K562 (cell line): Measurements from ENCODE around the gene SLX9. TPM values are rescaled to one million over a fixed set of nuclear protein-coding genes. Genes with fewer than 3 reads are reported as not detected.

Experiments
- ATAC-seq: fragments of 200-7000 bp; cut with Tn5 transposase; 3 replicates; pipeline ENCODE4 v1.9.1; 2020; ENCODE audit warnings: moderate library complexity
- BruUV-seq: library from RNA; stranded (reverse); fragments of 400-500 nt; replicated peaks from 2 replicates; lab custom pipeline; 2021; lab: Mats Ljungman, UMichigan
- CTCF ChIA-PET: fragments of 300-600 bp; formaldehyde crosslinking; extraction: SDS; loops from one replicate; lab custom pipeline; 2021; ENCODE audit warnings: low intra/inter-chr PET ratio; lab: Yijun Ruan, JAX
- POLR2A ChIA-PET: fragments of 300-600, 350-650 bp; sonication (Branson Sonifier 250); formaldehyde crosslinking; extraction: SDS; loops from one replicate; lab custom pipeline; 2021; ENCODE audit warnings: antibody characterized with exemption, inconsistent platforms; lab: Yijun Ruan, JAX
- DNase-seq, 4 experiments: peaks; one replicate each; pipeline versions ENCODE4 v3.0.0 to v3.0.0-alpha.2; 2011 to 2018; ENCODE audit warnings: low spot score in 3 of 4, mixed read lengths in 3 of 4; ENCODE audit errors: extremely low read depth in 1 of 4
- FAIRE-seq: peaks from 2 replicates; lab custom pipeline; 2011; peaks lifted over from hg19 to GRCh38; lab: Jason Lieb, UNC
- H2AFZ ChIP-seq: 2 replicates; pipeline ENCODE4 v1.6.0; 2011; ENCODE audit warnings: low read depth, low read length, control low read depth, inconsistent platforms
- H3K27ac ChIP-seq: fragments of 200-600 bp; 3 replicates; pipeline ENCODE4 v1.8.0; 2011; ENCODE audit warnings: low read depth, mild to moderate bottlenecking, control low read depth, inconsistent platforms, low read length, moderate library complexity, mixed read lengths; ENCODE audit errors: extremely low read depth
- H3K27me3 ChIP-seq, 2 experiments: fragments of 300-600 bp in 1 of 2; 2 replicates in 1 of 2; 3 replicates in 1 of 2; pipeline versions ENCODE4 v1.6.0 to v1.8.0; 2011; ENCODE audit warnings: inconsistent platforms in 2 of 2, low read length in 2 of 2, mild to moderate bottlenecking in 1 of 2, mixed read lengths in 1 of 2, moderate library complexity in 1 of 2; ENCODE audit not compliant: control insufficient read depth in 2 of 2, insufficient read depth in 2 of 2
- H3K36me3 ChIP-seq: fragments of 300-600 bp; 3 replicates; pipeline ENCODE4 v1.8.0; 2011; ENCODE audit warnings: mild to moderate bottlenecking, low read length, inconsistent platforms; ENCODE audit not compliant: control insufficient read depth, insufficient read depth
- H3K4me1 ChIP-seq, 2 experiments: fragments of 200-600 bp in 1 of 2; replicated peaks in 1 of 2; 2 replicates in 1 of 2; 3 replicates in 1 of 2; pipeline versions ENCODE4 v1.5.1 to v1.8.0; 2011; ENCODE audit warnings: inconsistent platforms in 2 of 2, low read length in 2 of 2, mild to moderate bottlenecking in 1 of 2, mixed read lengths in 1 of 2, moderate library complexity in 1 of 2; ENCODE audit not compliant: control insufficient read depth in 2 of 2, insufficient read depth in 2 of 2
- H3K4me2 ChIP-seq: 2 replicates; pipeline ENCODE4 v1.6.1; 2011; ENCODE audit warnings: low read length, control low read depth, inconsistent platforms, mixed read lengths; ENCODE audit not compliant: insufficient read depth
- H3K4me3 ChIP-seq: fragments of 200-600 bp; sonication (generic), shearing (Covaris generic); 2 replicates; pipeline ENCODE4 v1.5.1; 2016; ENCODE audit warnings: control low read depth, inconsistent platforms
- H3K79me2 ChIP-seq: fragments of 200-600 bp; 3 replicates; pipeline ENCODE4 v1.8.0; 2011; ENCODE audit warnings: low read length, inconsistent platforms; ENCODE audit not compliant: control insufficient read depth, insufficient read depth
- H3K9ac ChIP-seq, 2 experiments: 2 replicates each; pipeline versions ENCODE4 v1.6.0 to v1.6.1; 2011; ENCODE audit warnings: low read depth in 2 of 2, low read length in 2 of 2, control low read depth in 1 of 2, inconsistent platforms in 1 of 2, mild to moderate bottlenecking in 1 of 2, mixed read lengths in 1 of 2; ENCODE audit not compliant: insufficient read depth in 1 of 2
- H3K9me1 ChIP-seq: one replicate; pipeline ENCODE4 v1.6.0; 2011; ENCODE audit warnings: inconsistent platforms, mild to moderate bottlenecking, low read length, moderate library complexity; ENCODE audit not compliant: control insufficient read depth, insufficient read depth
- H3K9me3 ChIP-seq: replicated peaks from 2 replicates; pipeline ENCODE4 v1.5.1; 2011; ENCODE audit warnings: low read depth, low read length, inconsistent platforms; ENCODE audit not compliant: control insufficient read depth, insufficient read depth
- H4K20me1 ChIP-seq: replicated peaks from 2 replicates; pipeline ENCODE4 v1.6.1; 2011; ENCODE audit warnings: low read length, inconsistent platforms, mixed read lengths; ENCODE audit not compliant: control insufficient read depth, insufficient read depth
- POLR2A ChIP-seq: fragments of 450-650 bp; conservative IDR thresholded peaks from 2 replicates; pipeline ENCODE4 v1.6.1; 2016
- ZBTB7A ChIP-seq: IDR thresholded peaks from 2 replicates; pipeline ENCODE4 v1.6.1; 2011; ENCODE audit warnings: low read depth, mild to moderate bottlenecking, low read length, moderate library complexity, borderline replicate concordance; ENCODE audit not compliant: control insufficient read depth
- ZNF23 ChIP-seq: fragments of 250-450 bp; sonication (Bioruptor Pico); IDR thresholded peaks from 2 replicates; pipeline ENCODE4 v1.4.0; 2020; ENCODE audit warnings: mild to moderate bottlenecking
- WGBS: fragments of 100-300 bp; shearing (Covaris generic); methylation state at CpG from one replicate; pipeline ENCODE4 v1.1.6; 2016; ENCODE audit warnings: low coverage, mixed read lengths; ENCODE audit not compliant: insufficient coverage; ENCODE audit errors: missing lambda C conversion rate; 5-methylcytosine and 5-hydroxymethylcytosine counted together
- in situ Hi-C: fragments of 300-500 bp; cut with MboI; formaldehyde crosslinking; loops from 4 replicates; pipeline ENCODE4 v1.15.0; 2018; ENCODE audit warnings: inconsistent platforms, mixed read lengths
- intact Hi-C: fragments of 100-400 bp; cut with micrococcal nuclease; formaldehyde crosslinking; loops from 2 replicates; pipeline ENCODE4 v1.14.2; 2022
- polyA plus RNA-seq, 8 experiments: library from polyadenylated mRNA; depleted of rRNA in 4 of 8; stranded (reverse) in 5 of 8; unstranded in 3 of 8; fragments of >200 nt; fragmentation: Nextera tagmentation in 2 of 8; fragmentation: Illumina TruSeq in 1 of 8; extraction: Ambion mirVana in 2 of 8; extraction: Trizol in 1 of 8; gene quantifications; 2 replicates each; pipeline versions ENCODE4 v1.2.1 to v1.2.3, GENCODE V29; 2011 to 2014; ENCODE audit warnings: inconsistent platforms in 1 of 8, missing spikeins in 1 of 8
- total RNA-seq, 7 experiments: library from RNA; depleted of rRNA in 6 of 7; stranded (reverse); fragments of >200 nt in 6 of 7; fragmentation: Illumina TruSeq in 2 of 7; extraction: Trizol in 2 of 7; gene quantifications; 2 replicates each; pipeline versions ENCODE4 v1.2.1 to v1.2.3, GENCODE V29; 2011 to 2021; ENCODE audit warnings: low replicate concordance in 1 of 7
- TF ChIP-seq, protein P1 (sequence below): fragments of 250-450 bp; sonication (Bioruptor Pico); IDR thresholded peaks from 2 replicates; pipeline ENCODE4 v1.5.0; 2022; ENCODE audit warnings: mild to moderate bottlenecking

SLX9 gene
- total and polyA plus RNA-seq, 9 of the 15 experiments (the other 6 are each of a cell fraction or from before 2014, with no cell fraction given): 1.2 to 75.5 (median 16.5) TPM

DNA sequence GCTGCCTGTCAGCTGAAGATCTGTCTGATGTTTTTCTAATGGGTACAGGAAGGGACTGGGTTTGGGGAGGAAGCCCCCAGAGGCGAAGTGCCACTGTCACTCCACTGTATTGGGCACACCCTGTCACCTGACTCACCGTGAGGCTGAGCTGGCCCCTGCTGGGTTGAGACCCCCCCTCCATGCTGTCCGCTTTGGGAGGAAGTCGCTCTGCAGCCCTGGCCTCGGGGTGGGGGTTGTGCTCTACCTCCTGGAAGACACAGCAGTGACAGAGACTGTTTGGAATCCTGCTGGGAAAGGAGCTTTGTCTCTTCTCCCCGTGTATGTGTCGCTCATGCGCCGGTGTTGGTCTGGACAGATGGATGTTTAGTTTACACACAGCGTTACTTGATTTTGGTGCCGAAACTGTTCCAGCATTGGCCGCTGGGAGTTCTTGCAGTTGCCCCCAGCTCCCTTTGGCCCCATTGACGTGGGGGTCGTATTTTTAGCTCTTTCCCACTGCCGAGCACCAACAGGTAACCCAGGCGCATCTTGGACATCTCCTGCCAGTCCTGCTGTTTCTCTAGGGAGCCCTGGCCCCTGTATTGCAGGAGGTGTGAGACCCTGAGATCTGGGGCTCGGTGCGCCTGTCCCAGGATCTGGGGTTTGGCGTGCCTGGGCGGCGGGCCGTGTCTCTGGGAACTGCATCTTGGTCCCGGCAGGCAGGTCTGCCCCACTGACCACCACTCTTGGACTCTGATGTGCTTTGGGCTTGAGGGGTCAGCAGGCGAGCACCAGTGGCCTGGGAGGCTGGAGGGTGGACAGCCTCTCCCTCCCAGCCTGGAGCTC, 30.3 kb downstream of the SLX9 start:
- peak overlapping the region in 1 of 2 experiments; percentile 10; a peak in 1 of 4 replicates for H3K9ac ChIP-seq
- peaks cover 5 to 63% of the 10 kb centered on the region in 2 experiments; a peak in 4 of 5 replicates for H3K4me1 ChIP-seq
- 87% methylated on average over 23 of the region's 24 CpGs for WGBS
- FAIRE-seq: no peak
- no peak overlapping the region for H2AFZ ChIP-seq
- in situ Hi-C loops (loop anchor here (25.0 kb wide), 1 partner anchor 867 kb away; no protein-coding TSS in a partner anchor), intact Hi-C loops (no loop called here)
- TF ChIP-seq ZBTB7A (no peak), POLR2A (0 out of 2 replicates have a peak, but pooled peaks have one; percentile 23), ZNF23 (CRISPR knock-in tag) (no peak)
- TF ChIP-seq, protein P1, sequence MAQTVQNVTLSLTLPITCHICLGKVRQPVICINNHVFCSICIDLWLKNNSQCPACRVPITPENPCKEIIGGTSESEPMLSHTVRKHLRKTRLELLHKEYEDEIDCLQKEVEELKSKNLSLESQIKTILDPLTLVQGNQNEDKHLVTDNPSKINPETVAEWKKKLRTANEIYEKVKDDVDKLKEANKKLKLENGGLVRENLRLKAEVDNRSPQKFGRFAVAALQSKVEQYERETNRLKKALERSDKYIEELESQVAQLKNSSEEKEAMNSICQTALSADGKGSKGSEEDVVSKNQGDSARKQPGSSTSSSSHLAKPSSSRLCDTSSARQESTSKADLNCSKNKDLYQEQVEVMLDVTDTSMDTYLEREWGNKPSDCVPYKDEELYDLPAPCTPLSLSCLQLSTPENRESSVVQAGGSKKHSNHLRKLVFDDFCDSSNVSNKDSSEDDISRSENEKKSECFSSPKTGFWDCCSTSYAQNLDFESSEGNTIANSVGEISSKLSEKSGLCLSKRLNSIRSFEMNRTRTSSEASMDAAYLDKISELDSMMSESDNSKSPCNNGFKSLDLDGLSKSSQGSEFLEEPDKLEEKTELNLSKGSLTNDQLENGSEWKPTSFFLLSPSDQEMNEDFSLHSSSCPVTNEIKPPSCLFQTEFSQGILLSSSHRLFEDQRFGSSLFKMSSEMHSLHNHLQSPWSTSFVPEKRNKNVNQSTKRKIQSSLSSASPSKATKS (CRISPR knock-in tag): no peak
- peaks cover 90% of the 10 kb centered on the region; the same call in 2 of the 3 replicates for H3K36me3 ChIP-seq
- H3K27me3 ChIP-seq: no peaks in the 10 kb centered on the region
- no peak overlapping the region for H3K4me2 ChIP-seq
- H3K4me3 ChIP-seq: no peak overlapping the region
- POLR2A ChIA-PET: interaction anchor here (0.6 to 1.0 kb wide), 3 partner anchors 85 to 163 kb away, joined by 3 read pairs; partner anchors contain the start of gene SUMO3
- no peak for ATAC-seq
- no peak for DNase-seq
- no peaks in the 10 kb centered on the region for H3K9me1 ChIP-seq
- H3K9me3 ChIP-seq: no peaks in the 10 kb centered on the region
- H3K79me2 ChIP-seq: peaks cover 4% of the 10 kb centered on the region; the same call in 1 of the 3 replicates
- no peak overlapping the region for H3K27ac ChIP-seq
- CTCF ChIA-PET: no interaction called here
- no TSS peak for BruUV-seq
- H4K20me1 ChIP-seq: peaks cover 22% of the 10 kb centered on the region
